H1 (cell line): ENCODE measurements around the gene CREBBP. TPM values are rescaled to one million over a fixed set of nuclear protein-coding genes. Genes with fewer than 3 reads are reported as not detected.

Experiments
- CTCF ChIA-PET: fragments of 300-600 bp; sonication (Branson Sonifier 250); formaldehyde crosslinking; loops from one replicate; lab custom pipeline; 2021; ENCODE audit not compliant: partially characterized antibody; lab: Charles Lee
- POLR2A ChIA-PET: fragments of 300-600 bp; sonication (Branson Sonifier 250); formaldehyde crosslinking; loops from one replicate; lab custom pipeline; 2021; ENCODE audit warnings: inconsistent platforms; ENCODE audit not compliant: partially characterized antibody; lab: Charles Lee
- DNase-seq, 2 experiments: peaks; one replicate each; pipeline versions ENCODE4 v3.0.0 to v3.0.0-alpha.2; 2010 to 2022; ENCODE audit warnings: low spot score in 2 of 2, low read depth in 1 of 2, mixed read lengths in 1 of 2
- FAIRE-seq: peaks from 2 replicates; lab custom pipeline; 2011; peaks lifted over from hg19 to GRCh38; lab: Jason Lieb, UNC
- H2AFZ ChIP-seq: 2 replicates; pipeline ENCODE4 v1.8.1; 2012; ENCODE audit warnings: low read length, inconsistent platforms
- H2AK5ac ChIP-seq: 2 replicates; pipeline ENCODE4 v1.6.1; 2013; ENCODE audit warnings: low read depth, low read length
- H2BK120ac ChIP-seq: replicated peaks from 2 replicates; pipeline ENCODE3; 2013; ENCODE audit warnings: low read depth, low read length, inconsistent platforms
- H2BK12ac ChIP-seq: 2 replicates; pipeline ENCODE4 v1.6.1; 2013; ENCODE audit warnings: low read depth, low read length
- H2BK15ac ChIP-seq: 2 replicates; pipeline ENCODE4 v1.6.1; 2013; ENCODE audit warnings: low read length
- H2BK20ac ChIP-seq: 2 replicates; pipeline ENCODE4 v1.6.1; 2013; ENCODE audit warnings: low read length
- H2BK5ac ChIP-seq: 2 replicates; pipeline ENCODE4 v1.6.1; 2013; ENCODE audit warnings: low read depth, low read length
- H3K14ac ChIP-seq: 2 replicates; pipeline ENCODE4 v1.6.1; 2013; ENCODE audit warnings: inconsistent platforms; ENCODE audit not compliant: insufficient read length
- H3K18ac ChIP-seq: 2 replicates; pipeline ENCODE4 v1.6.1; 2013; ENCODE audit warnings: low read length; ENCODE audit errors: extremely low read depth
- H3K23ac ChIP-seq: 2 replicates; pipeline ENCODE4 v1.6.1; 2013; ENCODE audit warnings: inconsistent platforms; ENCODE audit not compliant: insufficient read length
- H3K23me2 ChIP-seq: 2 replicates; pipeline ENCODE4 v1.6.1; 2013; ENCODE audit warnings: low read depth, low read length
- H3K27ac ChIP-seq: 2 replicates; pipeline ENCODE4 v1.6.1; 2011; ENCODE audit warnings: low read depth, low read length, inconsistent platforms
- H3K27me3 ChIP-seq, 4 experiments: replicated peaks in 1 of 4; 1 replicate in 1 of 4; 2 replicates in 3 of 4; pipeline versions ENCODE4 v1.6.1 to v1.8.1; 2011 to 2013; ENCODE audit warnings: low read length in 3 of 4, mild to moderate bottlenecking in 3 of 4, inconsistent platforms in 2 of 4, mixed read lengths in 2 of 4, moderate library complexity in 1 of 4; ENCODE audit not compliant: control insufficient read depth in 3 of 4, insufficient read depth in 3 of 4; ENCODE audit errors: extremely low read depth in 1 of 4
- H3K36me3 ChIP-seq, 4 experiments: 2 replicates each; pipeline versions ENCODE4 v1.6.1 to v1.8.1; 2011 to 2013; ENCODE audit warnings: mild to moderate bottlenecking in 4 of 4, low read length in 3 of 4, moderate library complexity in 2 of 4, control low read depth in 1 of 4, inconsistent platforms in 1 of 4; ENCODE audit not compliant: insufficient read depth in 4 of 4, control insufficient read depth in 2 of 4
- H3K4ac ChIP-seq: replicated peaks from 2 replicates; pipeline ENCODE3; 2013; ENCODE audit warnings: low read length, low read depth, mixed read lengths, inconsistent platforms; ENCODE audit not compliant: insufficient read length
- H3K4me1 ChIP-seq, 4 experiments: replicated peaks in 1 of 4; 1 replicate in 1 of 4; 2 replicates in 3 of 4; pipeline versions ENCODE4 v1.6.1 to v1.8.1; 2011 to 2013; ENCODE audit warnings: low read length in 3 of 4, inconsistent platforms in 2 of 4, mixed read lengths in 1 of 4; ENCODE audit not compliant: insufficient read depth in 4 of 4, control insufficient read depth in 3 of 4
- H3K4me2 ChIP-seq, 2 experiments: 2 replicates each; pipeline versions ENCODE4 v1.6.1 to v1.8.1; 2011 to 2013; ENCODE audit warnings: low read depth in 2 of 2, low read length in 2 of 2, control low read depth in 1 of 2, inconsistent platforms in 1 of 2, mild to moderate bottlenecking in 1 of 2; ENCODE audit not compliant: insufficient read depth in 1 of 2
- H3K4me3 ChIP-seq, 4 experiments: fragments of 200-600, 300-600 bp in 1 of 4; sonication (generic), shearing (Covaris generic), sonication (Bioruptor Twin) in 1 of 4; 2 replicates each; pipeline versions ENCODE4 v1.5.1 to v1.8.1; 2011 to 2016; ENCODE audit warnings: low read length in 4 of 4, low read depth in 3 of 4, control low read depth in 2 of 4, inconsistent platforms in 2 of 4, mild to moderate bottlenecking in 2 of 4, mixed read lengths in 1 of 4, moderate library complexity in 1 of 4; ENCODE audit not compliant: insufficient read depth in 2 of 4; ENCODE audit errors: extremely low read depth in 1 of 4
- H3K56ac ChIP-seq: replicated peaks from 2 replicates; pipeline ENCODE3; 2013; ENCODE audit warnings: low read depth, mild to moderate bottlenecking, mixed read lengths, low read length, inconsistent platforms; ENCODE audit not compliant: insufficient read length
- H3K79me1 ChIP-seq: 2 replicates; pipeline ENCODE4 v1.6.1; 2013; ENCODE audit warnings: low read depth, low read length, control low read depth
- H3K79me2 ChIP-seq, 2 experiments: 2 replicates each; pipeline versions ENCODE4 v1.6.1 to v1.8.1; 2012 to 2013; ENCODE audit warnings: low read length in 2 of 2, mild to moderate bottlenecking in 2 of 2, inconsistent platforms in 1 of 2; ENCODE audit not compliant: insufficient read depth in 2 of 2, control insufficient read depth in 1 of 2
- H3K9ac ChIP-seq, 4 experiments: replicated peaks in 1 of 4; 1 replicate in 1 of 4; 2 replicates in 3 of 4; pipeline versions ENCODE4 v1.6.1 to v1.8.1; 2011 to 2013; ENCODE audit warnings: low read depth in 3 of 4, low read length in 3 of 4, control low read depth in 2 of 4, mild to moderate bottlenecking in 2 of 4, moderate library complexity in 2 of 4, inconsistent platforms in 1 of 4; ENCODE audit errors: extremely low read depth in 1 of 4
- H3K9me3 ChIP-seq, 2 experiments: 2 replicates each; pipeline versions ENCODE4 v1.6.1 to v1.8.1; 2012 to 2013; ENCODE audit warnings: mild to moderate bottlenecking in 2 of 2, moderate library complexity in 2 of 2, control low read depth in 1 of 2, inconsistent platforms in 1 of 2, low read depth in 1 of 2, low read length in 1 of 2, mixed read lengths in 1 of 2; ENCODE audit not compliant: insufficient read depth in 2 of 2
- H4K20me1 ChIP-seq, 2 experiments: replicated peaks in 1 of 2; 2 replicates each; pipeline versions ENCODE3 to v1.8.1; 2011 to 2013; ENCODE audit warnings: inconsistent platforms in 2 of 2, low read length in 2 of 2, mild to moderate bottlenecking in 1 of 2; ENCODE audit not compliant: insufficient read depth in 2 of 2, control insufficient read depth in 1 of 2
- H4K5ac ChIP-seq: 2 replicates; pipeline ENCODE4 v1.6.1; 2013; ENCODE audit warnings: low read length, low read depth, mixed read lengths, inconsistent platforms; ENCODE audit not compliant: insufficient read length
- H4K8ac ChIP-seq: 2 replicates; pipeline ENCODE4 v1.8.0; 2013; ENCODE audit warnings: mild to moderate bottlenecking, moderate library complexity, low read length, inconsistent platforms; ENCODE audit not compliant: insufficient read depth; ENCODE audit errors: extremely low read depth
- H4K91ac ChIP-seq: replicated peaks from 2 replicates; pipeline ENCODE3; 2013; ENCODE audit warnings: low read length, mixed read lengths, inconsistent platforms; ENCODE audit not compliant: insufficient read length
- KDM4A ChIP-seq: IDR thresholded peaks from one replicate; pipeline ENCODE4 v1.7.1; 2012; ENCODE audit warnings: low read depth, mild to moderate bottlenecking, moderate library complexity, low read length, inconsistent platforms; ENCODE audit not compliant: severe bottlenecking
- RBBP5 ChIP-seq: IDR thresholded peaks from 2 replicates; pipeline ENCODE4 v1.7.1; 2012; ENCODE audit warnings: low read depth, mild to moderate bottlenecking, inconsistent platforms, low read length, moderate library complexity, borderline replicate concordance
- TAF1 ChIP-seq: IDR thresholded peaks from 2 replicates; pipeline ENCODE4 v1.6.1; 2011; ENCODE audit warnings: mild to moderate bottlenecking, low read depth, low read length
- YY1 ChIP-seq: IDR thresholded peaks from 2 replicates; pipeline ENCODE4 v1.6.1; 2011; ENCODE audit warnings: low read depth, mild to moderate bottlenecking, low read length
- WGBS, 2 experiments: shearing (Covaris generic) in 1 of 2; methylation state at CpG; one replicate each; pipeline versions ENCODE4 v1.1.6 to v1.1.7; 2013 to 2015; ENCODE audit warnings: low lambda C conversion rate in 2 of 2, mixed read lengths in 2 of 2, inconsistent platforms in 1 of 2, low coverage in 1 of 2, missing lambda C conversion rate in 1 of 2; ENCODE audit not compliant: insufficient replicate concordance in 2 of 2, insufficient coverage in 1 of 2, insufficient read length in 1 of 2; ENCODE audit errors: extremely low coverage in 1 of 2, missing lambda C conversion rate in 1 of 2; 5-methylcytosine and 5-hydroxymethylcytosine counted together
- polyA plus RNA-seq, 7 experiments: library from polyadenylated mRNA; depleted of rRNA in 3 of 7; stranded (reverse) in 5 of 7; unstranded in 2 of 7; fragments of >200 nt in 5 of 7; fragments of 200-250 nt in 2 of 7; gene quantifications; 1 replicate in 5 of 7; 2 replicates in 1 of 7; 4 replicates in 1 of 7; pipeline versions ENCODE4 v1.2.1 to v1.2.3, GENCODE V29; 2011 to 2013; ENCODE audit warnings: missing spikeins in 2 of 7, mixed read lengths in 2 of 7
- total RNA-seq: library from RNA; stranded (reverse); fragmentation: NEBNext Ultra II Directional; extraction: Animal tissue kit (Norgen Biotek cat#: 25700); gene quantifications from 2 replicates; pipeline ENCODE4 v1.2.1, GENCODE V29; 2021
- TF ChIP-seq, protein P1 (sequence below): IDR thresholded peaks from 2 replicates; pipeline ENCODE4 v1.6.1; 2012; ENCODE audit warnings: inconsistent platforms

Gene CREBBP
- total and polyA plus RNA-seq, 2 of the 8 experiments (the other 6 are each of a cell fraction or from before 2014, with no cell fraction given), result 10.0 to 60.1 TPM

GRCh38 chr16:3830625-3831254 is 49.8 kb downstream of the CREBBP start:
- Histone ChIP-seq H3K27ac (no peak overlapping the region), H3K14ac (no peak overlapping the region), H3K4me2 (no peak overlapping the region), H3K27me3 (no peaks in the 10 kb centered on the region), H3K18ac (no peak overlapping the region), H2AK5ac (no peak overlapping the region), H3K4me3 (no peak overlapping the region), H2BK12ac (no peak overlapping the region), H3K4ac (no peak overlapping the region), H2BK120ac (no peak overlapping the region), H2BK20ac (no peak overlapping the region), H3K4me1 (peaks cover 0 to 6% (median 0%) of the 10 kb centered on the region in 4 experiments; a peak in 3 of 7 replicates), H2AFZ (no peak overlapping the region), H3K9ac (no peak overlapping the region), H3K56ac (no peak overlapping the region), H3K79me1 (no peaks in the 10 kb centered on the region; the same call in 1 of the 2 replicates), H3K23ac (no peak overlapping the region), H3K79me2 (peaks cover 3 to 94% of the 10 kb centered on the region in 2 experiments; a peak in 3 of 4 replicates), H3K9me3 (peaks cover 0 to 4% of the 10 kb centered on the region in 2 experiments; a peak in 1 of 4 replicates), H3K23me2 (no peaks in the 10 kb centered on the region), H3K36me3 (no peaks in the 10 kb centered on the region; a peak in 1 of 8 replicates), H4K5ac (no peak overlapping the region), H4K91ac (no peak overlapping the region), H4K8ac (no peak overlapping the region), H2BK15ac (no peak overlapping the region), H2BK5ac (no peak overlapping the region), H4K20me1 (peaks cover 8 to 12% of the 10 kb centered on the region in 2 experiments)
- CTCF ChIA-PET, result interaction anchor here (0.5 kb wide), 1 partner anchor 25 kb away, joined by 3 read pairs; no protein-coding TSS in a partner anchor
- TF ChIP-seq RBBP5 (no peak), YY1 (no peak), TAF1 (no peak), KDM4A (no peak)
- TF ChIP-seq, protein P1, sequence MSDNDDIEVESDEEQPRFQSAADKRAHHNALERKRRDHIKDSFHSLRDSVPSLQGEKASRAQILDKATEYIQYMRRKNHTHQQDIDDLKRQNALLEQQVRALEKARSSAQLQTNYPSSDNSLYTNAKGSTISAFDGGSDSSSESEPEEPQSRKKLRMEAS, result no peak
- WGBS, 2 experiments, result 88% methylated on average over 9 of the region's 9 CpGs; no CpG with 5 or more reads in 1 of the 2 experiments
- DNase-seq, result peak in 1 of 2 experiments; percentile 37
- FAIRE-seq, result no peak
- POLR2A ChIA-PET, result no interaction called here
